ENCODE measurements around the gene KRTAP12-3. TPM values are rescaled to one million over a fixed set of nuclear protein-coding genes. Genes with fewer than 3 reads are reported as not detected.
"Not testable (repeated sequence)": the region's sequence is repeated elsewhere in the genome, so short reads cannot be mapped to it uniquely, and the experiment has no call there.

KRTAP12-3 gene
- total RNA-seq, 1 donor from 2014 or later = not detected

- Mint-ChIP-seq H3K4me3 (ENCODE audit: unreplicated experiment) (no peak overlapping the region), H3K4me1 (ENCODE audit: low read depth, unreplicated experiment) (peaks cover 6% of the 10 kb centered on the region), H3K36me3 (ENCODE audit: unreplicated experiment) (peaks cover 29% of the 10 kb centered on the region), H3K9me3 (ENCODE audit: unreplicated experiment) (peaks cover 21% of the 10 kb centered on the region), H3K27ac (ENCODE audit: unreplicated experiment) (no peak overlapping the region), H3K27me3 (ENCODE audit: unreplicated experiment) (peaks cover 5% of the 10 kb centered on the region)
- no peak for TF ChIP-seq CTCF (IDR thresholded peaks at IDR 0.05; ENCODE audit: partially characterized antibody, unreplicated experiment)
- no peak for DNase-seq
These were observed 13.9 kb upstream of the KRTAP12-3 start for GRCh38 chr21:44643741-44644310.

- Mint-ChIP-seq H3K27ac (ENCODE audit: unreplicated experiment) (no peak overlapping the region), H3K36me3 (ENCODE audit: unreplicated experiment) (peaks cover 27% of the 10 kb centered on the region), H3K4me3 (ENCODE audit: unreplicated experiment) (no peak overlapping the region), H3K4me1 (ENCODE audit: low read depth, unreplicated experiment) (peaks cover 6% of the 10 kb centered on the region), H3K27me3 (ENCODE audit: unreplicated experiment) (peaks cover 7% of the 10 kb centered on the region), H3K9me3 (ENCODE audit: unreplicated experiment) (peaks cover 21% of the 10 kb centered on the region)
- DNase-seq = no peak
- no peak for TF ChIP-seq CTCF (IDR thresholded peaks at IDR 0.05; ENCODE audit: partially characterized antibody, unreplicated experiment)
These were observed 12.9 kb upstream of the KRTAP12-3 start for GRCh38 chr21:44644878-44645277.

DNA sequence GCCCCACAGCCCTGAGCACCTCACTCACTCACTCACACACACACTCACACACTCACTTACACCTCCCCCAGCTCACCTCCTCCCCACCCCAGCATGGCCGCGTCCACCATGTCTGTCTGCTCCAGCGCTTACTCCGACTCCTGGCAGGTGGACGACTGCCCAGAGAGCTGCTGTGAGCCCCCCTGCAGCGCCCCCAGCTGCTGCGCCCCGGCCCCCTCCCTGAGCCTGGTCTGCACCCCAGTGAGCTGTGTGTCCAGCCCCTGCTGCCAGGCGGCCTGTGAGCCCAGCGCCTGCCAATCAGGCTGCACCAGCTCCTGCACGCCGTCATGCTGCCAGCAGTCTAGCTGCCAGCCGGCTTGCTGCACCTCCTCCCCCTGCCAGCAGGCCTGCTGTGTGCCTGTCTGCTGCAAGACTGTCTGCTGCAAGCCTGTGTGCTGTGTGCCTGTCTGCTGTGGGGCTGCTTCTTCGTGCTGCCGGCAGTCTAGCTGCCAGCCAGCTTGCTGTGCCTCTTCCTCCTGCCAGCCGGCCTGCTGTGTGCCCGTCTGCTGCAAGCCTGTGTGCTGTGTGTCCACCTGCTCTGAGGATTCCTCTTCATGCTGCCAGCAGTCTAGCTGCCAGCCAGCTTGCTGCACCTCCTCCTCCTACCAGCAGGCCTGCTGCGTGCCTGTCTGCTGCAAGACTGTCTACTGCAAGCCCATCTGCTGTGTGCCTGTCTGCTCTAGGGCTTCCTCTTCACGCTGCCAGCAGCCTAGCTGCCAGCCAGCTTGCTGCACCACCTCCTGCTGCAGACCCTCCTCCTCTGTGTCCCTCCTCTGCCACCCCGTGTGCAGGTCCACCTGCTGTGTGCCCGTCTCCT, 11.1 kb upstream of the KRTAP12-3 start, which contains the start of gene KRTAP10-11:
KRTAP10-11 (plus strand) TSS at position 49 of the 856 bp plus-strand sequence; CDS start at position 94, 45 bp downstream.
- H3K27me3 Mint-ChIP-seq (ENCODE audit: unreplicated experiment); H3K4me1 Mint-ChIP-seq (ENCODE audit: low read depth, unreplicated experiment): not testable (repeated sequence)
- H3K4me3 Mint-ChIP-seq (ENCODE audit: unreplicated experiment) = peak within 1 kb of the TSS; percentile 15
- TF ChIP-seq CTCF (IDR thresholded peaks at IDR 0.05; ENCODE audit: partially characterized antibody, unreplicated experiment) = peak; percentile 31
- DNase-seq = peak; percentile 49
- peak within 1 kb of the TSS; percentile 64 for H3K27ac Mint-ChIP-seq (ENCODE audit: unreplicated experiment)
- H3K36me3 Mint-ChIP-seq (ENCODE audit: unreplicated experiment) = peaks cover 16% of the 10 kb centered on the region
- H3K9me3 Mint-ChIP-seq (ENCODE audit: unreplicated experiment) = peaks cover 22% of the 10 kb centered on the region

GRCh38 chr21:44647222-44647552, 10.5 kb upstream of the KRTAP12-3 start:
- H3K27ac Mint-ChIP-seq (ENCODE audit: unreplicated experiment) = peak overlapping the region; percentile 64
- DNase-seq = peak; percentile 42
- peak overlapping the region; percentile 15 for H3K4me3 Mint-ChIP-seq (ENCODE audit: unreplicated experiment)
- H3K36me3 Mint-ChIP-seq (ENCODE audit: unreplicated experiment) = peaks cover 16% of the 10 kb centered on the region
- H3K4me1 Mint-ChIP-seq (ENCODE audit: low read depth, unreplicated experiment) = peaks cover 6% of the 10 kb centered on the region
- TF ChIP-seq CTCF (IDR thresholded peaks at IDR 0.05; ENCODE audit: partially characterized antibody, unreplicated experiment) = no peak
- H3K9me3 Mint-ChIP-seq (ENCODE audit: unreplicated experiment) = peaks cover 22% of the 10 kb centered on the region
- H3K27me3 Mint-ChIP-seq (ENCODE audit: unreplicated experiment) = peaks cover 9% of the 10 kb centered on the region
